ENCODE data around the gene TBPL2. TPM values are rescaled to one million over a fixed set of nuclear protein-coding genes. Genes with fewer than 3 reads are reported as not detected.

Gene TBPL2

DNA sequence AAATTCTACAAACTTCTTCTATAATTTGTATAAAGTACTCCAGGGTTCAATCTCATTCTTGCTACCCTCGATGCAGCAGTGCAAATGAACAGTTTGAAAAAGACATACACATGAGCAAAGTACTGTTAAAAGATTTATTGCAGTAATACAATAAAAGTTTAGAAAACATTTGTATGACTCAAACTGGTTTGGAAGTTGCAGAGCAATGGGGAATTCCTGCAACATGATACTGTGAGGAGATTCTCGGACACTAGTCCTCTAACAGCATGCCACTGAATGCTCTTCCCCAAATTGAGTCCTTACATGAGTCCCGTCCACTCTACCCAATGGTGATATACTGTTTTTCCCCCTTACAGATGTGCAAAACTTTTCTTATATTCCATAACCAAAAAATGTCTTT lies 74.1 kb downstream of the TBPL2 start:
- Histone ChIP-seq H3K27me3 (ENCODE audit: control insufficient read depth in 1 of 2, insufficient read depth in 1 of 2, low read length in 2 of 2) (no peaks in the 10 kb centered on the region), H3K79me1 (replicated peaks; ENCODE audit: low read length, poor library complexity, severe bottlenecking) (peaks cover 6% of the 10 kb centered on the region), H3K9ac (ENCODE audit: low read length) (no peak overlapping the region), H3K36me3 (ENCODE audit: control insufficient read depth in 1 of 2, insufficient read depth in 2 of 2, low read depth in 1 of 2, low read length in 2 of 2) (peaks cover 29 to 62% of the 10 kb centered on the region in 2 experiments), H2BK12ac (ENCODE audit: low read length in 2 of 2) (no peak overlapping the region), H3K14ac (ENCODE audit: low read length in 2 of 2) (no peak overlapping the region), H3K27ac (ENCODE audit: low read length, poor library complexity, severe bottlenecking) (no peak overlapping the region), H3K18ac (ENCODE audit: low read depth in 1 of 2, low read length in 2 of 2) (no peak overlapping the region), H2BK5ac (ENCODE audit: low read depth, low read length, poor library complexity, severe bottlenecking) (no peak overlapping the region), H4K91ac (ENCODE audit: low read length) (no peak overlapping the region), H3K4ac (ENCODE audit: low read depth in 1 of 2, low read length in 2 of 2) (no peak overlapping the region), H3K4me3 (ENCODE audit: insufficient read depth in 1 of 2, low read depth in 1 of 2, low read length in 2 of 2) (no peak overlapping the region), H2BK120ac (ENCODE audit: low read depth, low read length) (no peak overlapping the region), H3K23ac (ENCODE audit: low read length in 2 of 2) (no peak overlapping the region), H3K4me2 (ENCODE audit: low read length, poor library complexity, severe bottlenecking) (no peak overlapping the region), H2BK15ac (ENCODE audit: low read depth, poor library complexity, severe bottlenecking) (no peak overlapping the region), H2AFZ (ENCODE audit: low read depth, low read length) (no peak overlapping the region), H4K8ac (ENCODE audit: low read length) (no peak overlapping the region), H2AK5ac (ENCODE audit: low read length, severe bottlenecking) (no peak overlapping the region), H3K4me1 (ENCODE audit: control insufficient read depth, insufficient read depth, low read depth, low read length) (peaks cover 2% of the 10 kb centered on the region), H3K9me3 (ENCODE audit: control insufficient read depth, low read length) (no peaks in the 10 kb centered on the region)
- 58% methylated on average over 1 of the region's 3 CpGs for WGBS
- peak; percentile 64 for DNase-seq

Small RNA genes lying within 50 kb of the gene (small RNA-seq; reads per million reads assigned to genes)
- gene AL356801.1 (ENCODE audit: low read depth) = not detected
